ENCODE measurements around the gene SIM2.
"Not testable (repeated sequence)": the region's sequence is repeated elsewhere in the genome, so short reads cannot be mapped to it uniquely, and the experiment has no call there.

Gene SIM2

GRCh38 chr21:36698981-36699545 is at the start of gene SIM2:
SIM2 (plus strand) TSS chr21:36699115; CDS start chr21:36699747, 632 bp downstream.
- peak; percentile 20 for DNase-seq (ENCODE audit: low spot score)
- no peak for TF ChIP-seq CTCF (IDR thresholded peaks at IDR 0.05; ENCODE audit: extremely low read depth, missing control alignments)

- DNase-seq (ENCODE audit: low spot score): no peak
- TF ChIP-seq CTCF (IDR thresholded peaks at IDR 0.05; ENCODE audit: extremely low read depth, missing control alignments): no peak
Observed at GRCh38 chr21:36654324-36654723, 44.6 kb upstream of the SIM2 start.

GRCh38 chr21:36654796-36655325 is 44.1 kb upstream of the SIM2 start:
- no peak for DNase-seq (ENCODE audit: low spot score)
- TF ChIP-seq CTCF (IDR thresholded peaks at IDR 0.05; ENCODE audit: extremely low read depth, missing control alignments): no peak

- TF ChIP-seq CTCF (IDR thresholded peaks at IDR 0.05; ENCODE audit: extremely low read depth, missing control alignments): no peak
- no peak for DNase-seq (ENCODE audit: low spot score)
Observed at GRCh38 chr21:36656138-36656537, 42.8 kb upstream of the SIM2 start.

- DNase-seq (ENCODE audit: low spot score): not testable (repeated sequence)
Observed at GRCh38 chr21:36657290-36657689, 41.6 kb upstream of the SIM2 start.

- no peak for DNase-seq (ENCODE audit: low spot score)
- no peak for TF ChIP-seq CTCF (IDR thresholded peaks at IDR 0.05; ENCODE audit: extremely low read depth, missing control alignments)
Observed at GRCh38 chr21:36657999-36658398, 40.9 kb upstream of the SIM2 start.

- no peak for TF ChIP-seq CTCF (IDR thresholded peaks at IDR 0.05; ENCODE audit: extremely low read depth, missing control alignments)
- DNase-seq (ENCODE audit: low spot score): no peak
Observed at GRCh38 chr21:36658926-36659325, 40.0 kb upstream of the SIM2 start.

Data from GM20000 (cell line).